ENCODE measurements around the gene TREM1.

TREM1 gene

GRCh38 chr6:41325446-41326066, 39.1 kb upstream of the TREM1 start:
- TF ChIP-seq CREB1 (IDR thresholded peaks at IDR 0.05; ENCODE audit: low read depth) (no peak), FOXM1 (IDR thresholded peaks at IDR 0.05; ENCODE audit: borderline replicate concordance, low read depth) (no peak), NFIC (IDR thresholded peaks at IDR 0.05) (no peak), ZBTB7A (IDR thresholded peaks at IDR 0.05; ENCODE audit: low read depth) (no peak), TCF12 (IDR thresholded peaks at IDR 0.05; ENCODE audit: low read depth) (no peak), MAX (IDR thresholded peaks at IDR 0.05) (no peak), TEAD4 (IDR thresholded peaks at IDR 0.05) (no peak)

GRCh38 chr6:41321183-41321582, 34.7 kb upstream of the TREM1 start:
- no peak for TF ChIP-seq EGR1 (IDR thresholded peaks at IDR 0.05)
- no peak for TF ChIP-seq USF1 (IDR thresholded peaks at IDR 0.05)

GRCh38 chr6:41318654-41319565, 32.4 kb upstream of the TREM1 start:
- 0 out of 2 replicates have a peak, but pooled peaks have one; percentile 34 for TF ChIP-seq NFIC (IDR thresholded peaks at IDR 0.05)
- TF ChIP-seq EP300 (IDR thresholded peaks at IDR 0.05; ENCODE audit: borderline replicate concordance), result no peak
- peak; percentile 73 for TF ChIP-seq MAX (IDR thresholded peaks at IDR 0.05)
- TF ChIP-seq TAF1 (IDR thresholded peaks at IDR 0.05; ENCODE audit: low read depth), result no peak
- no peak for TF ChIP-seq FOXM1 (IDR thresholded peaks at IDR 0.05; ENCODE audit: borderline replicate concordance, low read depth)
- TF ChIP-seq RAD21 (IDR thresholded peaks at IDR 0.05; ENCODE audit: low read depth), result peak; percentile 97
- TF ChIP-seq TEAD4 (IDR thresholded peaks at IDR 0.05), result peak; percentile 19; the same call in 1 of the 2 replicates
- no peak for TF ChIP-seq CREB1 (IDR thresholded peaks at IDR 0.05; ENCODE audit: low read depth)
- no peak for TF ChIP-seq EGR1 (IDR thresholded peaks at IDR 0.05)
- peak; percentile 42; the same call in 1 of the 2 replicates for TF ChIP-seq USF1 (IDR thresholded peaks at IDR 0.05)
- no peak for TF ChIP-seq CEBPB (IDR thresholded peaks at IDR 0.05)
- TF ChIP-seq TCF12 (IDR thresholded peaks at IDR 0.05; ENCODE audit: low read depth), result no peak
- TF ChIP-seq YY1 (IDR thresholded peaks at IDR 0.05; ENCODE audit: low read depth), result peak; percentile 56; the same call in 1 of the 2 replicates
- no peak for TF ChIP-seq REST (IDR thresholded peaks at IDR 0.05; ENCODE audit: low read depth)
- TF ChIP-seq ZBTB7A (IDR thresholded peaks at IDR 0.05; ENCODE audit: low read depth), result no peak

GRCh38 chr6:41318261-41318653, 31.8 kb upstream of the TREM1 start:
- no peak for TF ChIP-seq FOXM1 (IDR thresholded peaks at IDR 0.05; ENCODE audit: borderline replicate concordance, low read depth)
- 0 out of 2 replicates have a peak, but pooled peaks have one; percentile 21 for TF ChIP-seq EP300 (IDR thresholded peaks at IDR 0.05; ENCODE audit: borderline replicate concordance)
- TF ChIP-seq NFIC (IDR thresholded peaks at IDR 0.05), result no peak
- no peak for TF ChIP-seq EGR1 (IDR thresholded peaks at IDR 0.05)
- TF ChIP-seq REST (IDR thresholded peaks at IDR 0.05; ENCODE audit: low read depth), result no peak
- TF ChIP-seq RAD21 (IDR thresholded peaks at IDR 0.05; ENCODE audit: low read depth), result no peak
- no peak for TF ChIP-seq MAX (IDR thresholded peaks at IDR 0.05)

GRCh38 chr6:41315943-41316620, 29.6 kb upstream of the TREM1 start:
- no peak for TF ChIP-seq EGR1 (IDR thresholded peaks at IDR 0.05)
- TF ChIP-seq USF1 (IDR thresholded peaks at IDR 0.05), result no peak
- no peak for TF ChIP-seq FOXM1 (IDR thresholded peaks at IDR 0.05; ENCODE audit: borderline replicate concordance, low read depth)
- no peak for TF ChIP-seq CREB1 (IDR thresholded peaks at IDR 0.05; ENCODE audit: low read depth)
- TF ChIP-seq ZBTB7A (IDR thresholded peaks at IDR 0.05; ENCODE audit: low read depth), result no peak
